GM19035 (cell line): ENCODE measurements around the gene MACROH2A2.
A peak's percentile ranks its signal among the peaks of the same experiment; 100 is the strongest.

Experiments used
- ATAC-seq: cut with Tn5 transposase; IDR thresholded peaks from one replicate; pipeline ENCODE4 v1.9.1; 2021; ENCODE audit not compliant: unreplicated experiment

MACROH2A2 gene

GRCh38 chr10:70125918-70126552 lies 73.4 kb downstream of the MACROH2A2 start:
- no peak for ATAC-seq

GRCh38 chr10:70126700-70127395 lies 74.2 kb downstream of the MACROH2A2 start:
- ATAC-seq, result no peak

GRCh38 chr10:70130878-70131559 lies 78.4 kb downstream of the MACROH2A2 start:
- ATAC-seq, result no peak

GRCh38 chr10:70131560-70131937 lies 78.9 kb downstream of the MACROH2A2 start:
- ATAC-seq, result no peak

GRCh38 chr10:70132098-70133029 lies 79.7 kb downstream of the MACROH2A2 start, which contains the start of gene AIFM2:
Gene AIFM2, minus strand, starts transcription at chr10:70132825. Its CDS starts 8,741 bp downstream, at chr10:70124084.
- peak; percentile 79 for ATAC-seq

- ATAC-seq, result no peak
Measured at GRCh38 chr10:70135046-70135445, 82.4 kb downstream of the MACROH2A2 start.

- ATAC-seq, result no peak
Measured at GRCh38 chr10:70135684-70136083, 83.0 kb downstream of the MACROH2A2 start.

GRCh38 chr10:70137135-70137534 lies 84.5 kb downstream of the MACROH2A2 start:
- no peak for ATAC-seq

- no peak for ATAC-seq
Measured at GRCh38 chr10:70137927-70138883, 85.6 kb downstream of the MACROH2A2 start.

- ATAC-seq, result no peak
Measured at GRCh38 chr10:70139151-70139996, 86.7 kb downstream of the MACROH2A2 start.

- no peak for ATAC-seq
Measured at GRCh38 chr10:70139997-70140250, 87.3 kb downstream of the MACROH2A2 start.

- ATAC-seq, result no peak
Measured at GRCh38 chr10:70140297-70140696, 87.7 kb downstream of the MACROH2A2 start.

GRCh38 chr10:70142555-70142954 lies 89.9 kb downstream of the MACROH2A2 start:
- no peak for ATAC-seq

GRCh38 chr10:70144372-70145110 lies 91.9 kb downstream of the MACROH2A2 start:
- ATAC-seq, result no peak

- no peak for ATAC-seq
Measured at GRCh38 chr10:70145166-70145665, 92.6 kb downstream of the MACROH2A2 start.

- ATAC-seq, result peak; percentile 52
Measured at GRCh38 chr10:70145666-70146488, 93.2 kb downstream of the MACROH2A2 start.

GRCh38 chr10:70146489-70147258 lies 94.0 kb downstream of the MACROH2A2 start, which contains the start of gene TYSND1:
Gene TYSND1, minus strand, starts transcription at chr10:70146700. Its CDS starts 114 bp downstream, at chr10:70146586.
- peak; percentile 94 for ATAC-seq
